HCT116 (cell line): ENCODE measurements around the gene CCT5. TPM values are rescaled to one million over a fixed set of nuclear protein-coding genes. Genes with fewer than 3 reads are reported as not detected.

ENCODE experiments used
- ATAC-seq: fragments of 200-7000 bp; cut with Tn5 transposase; 2 replicates; pipeline ENCODE4 v1.9.1; 2020; ENCODE audit warnings: mild to moderate bottlenecking, moderate library complexity
- BruUV-seq: library from RNA; stranded (reverse); fragments of 400-500 nt; replicated peaks from 2 replicates; lab custom pipeline; 2021; lab: Mats Ljungman, UMichigan
- CTCF ChIA-PET: fragments of 300-600 bp; sonication (Branson Sonifier 250); formaldehyde crosslinking; loops from one replicate; lab custom pipeline; 2021; ENCODE audit warnings: antibody characterized with exemption; lab: Charles Lee
- POLR2A ChIA-PET: fragments of 300-600, 350-600 bp; sonication (Branson Sonifier 250); formaldehyde crosslinking; loops from one replicate; lab custom pipeline; 2021; ENCODE audit warnings: antibody characterized with exemption; lab: Charles Lee
- RAD21 ChIA-PET, 2 experiments: fragments of 300-600 bp; sonication (Branson Sonifier 250); formaldehyde crosslinking; loops; one replicate each; lab custom pipeline; 2023; ENCODE audit warnings: low total read pairs in 2 of 2; ENCODE audit not compliant: uncharacterized antibody in 2 of 2, unreplicated experiment in 2 of 2, low non-redundant PET in 1 of 2; lab: Charles Lee
- DNase-seq: peaks from one replicate; pipeline ENCODE4 v3.0.0-alpha.2; 2010; ENCODE audit warnings: low read depth, low spot score
- H2AFZ ChIP-seq: fragments of 200-600 bp; shearing (Covaris generic), sonication (generic); 2 replicates; pipeline ENCODE4 v1.6.1; 2017; ENCODE audit warnings: low read depth, mixed run types, mixed read lengths, antibody characterized with exemption, low read length; ENCODE audit not compliant: poor library complexity, severe bottlenecking
- H3K27ac ChIP-seq: 2 replicates; pipeline ENCODE4 v1.5.1; 2012; ENCODE audit warnings: low read depth, low read length
- H3K27me3 ChIP-seq: fragments of 200-600 bp; sonication (generic); 2 replicates; pipeline ENCODE4 v1.6.1; 2016; ENCODE audit warnings: mixed run types, low read length, mixed read lengths; ENCODE audit not compliant: insufficient read depth
- H3K36me3 ChIP-seq, 2 experiments: fragments of 200-500 bp in 1 of 2; fragments of 200-600 bp in 1 of 2; sonication (Bioruptor generic) in 1 of 2; sonication (generic) in 1 of 2; 2 replicates each; pipeline versions ENCODE4 v1.5.1 to v1.6.1; 2014 to 2016; ENCODE audit warnings: low read length in 2 of 2, inconsistent platforms in 1 of 2, mixed read lengths in 1 of 2, mixed run types in 1 of 2; ENCODE audit not compliant: insufficient read depth in 2 of 2, control insufficient read depth in 1 of 2
- H3K4me1 ChIP-seq, 2 experiments: fragments of 200-600 bp in 1 of 2; sonication (generic) in 1 of 2; 2 replicates each; pipeline versions ENCODE4 v1.5.1 to v1.6.1; 2012 to 2017; ENCODE audit warnings: low read length in 2 of 2, inconsistent platforms in 1 of 2, mild to moderate bottlenecking in 1 of 2, mixed read lengths in 1 of 2, mixed run types in 1 of 2, moderate library complexity in 1 of 2; ENCODE audit not compliant: insufficient read depth in 2 of 2, control insufficient read depth in 1 of 2
- H3K4me2 ChIP-seq: fragments of 200-600 bp; sonication (generic); 2 replicates; pipeline ENCODE4 v1.6.1; 2017; ENCODE audit warnings: mixed run types, low read length, mixed read lengths
- H3K4me3 ChIP-seq, 2 experiments: fragments of 200-600 bp in 1 of 2; sonication (generic) in 1 of 2; replicated peaks in 1 of 2; 2 replicates each; pipeline ENCODE4 v1.5.1; 2011 to 2016; ENCODE audit warnings: low read length in 2 of 2, control low read depth in 1 of 2, low read depth in 1 of 2, mild to moderate bottlenecking in 1 of 2, mixed read lengths in 1 of 2, mixed run types in 1 of 2
- H3K79me2 ChIP-seq: fragments of 200-600 bp; sonication (generic); 2 replicates; pipeline ENCODE4 v1.6.1; 2017; ENCODE audit warnings: mild to moderate bottlenecking, mixed run types, low read length, moderate library complexity, mixed read lengths; ENCODE audit not compliant: insufficient read depth
- H3K9ac ChIP-seq: fragments of 200-600 bp; sonication (generic); 2 replicates; pipeline ENCODE4 v1.6.1; 2016; ENCODE audit warnings: low read length, mixed read lengths
- H3K9me2 ChIP-seq: fragments of 200-600 bp; sonication (generic), shearing (Covaris generic); 2 replicates; pipeline ENCODE4 v1.6.1; 2017; ENCODE audit warnings: mixed run types, mild to moderate bottlenecking, moderate library complexity; ENCODE audit not compliant: insufficient read depth
- H3K9me3 ChIP-seq, 2 experiments: fragments of 200-500 bp in 1 of 2; fragments of 200-600 bp in 1 of 2; sonication (Bioruptor generic) in 1 of 2; sonication (generic) in 1 of 2; 2 replicates each; pipeline ENCODE4 v1.6.1; 2014 to 2017; ENCODE audit warnings: low read length in 2 of 2, mixed read lengths in 2 of 2, inconsistent platforms in 1 of 2, low read depth in 1 of 2, mild to moderate bottlenecking in 1 of 2, mixed run types in 1 of 2, moderate library complexity in 1 of 2; ENCODE audit not compliant: control insufficient read depth in 1 of 2, insufficient read depth in 1 of 2
- H4K20me1 ChIP-seq: fragments of 200-600 bp; sonication (generic), shearing (Covaris generic); 2 replicates; pipeline ENCODE4 v1.6.1; 2017; ENCODE audit warnings: mixed run types, mild to moderate bottlenecking, moderate library complexity; ENCODE audit not compliant: insufficient read depth
- CBX3 ChIP-seq: IDR thresholded peaks from 2 replicates; pipeline ENCODE4 v1.6.1; 2012; ENCODE audit warnings: low read depth
- CEBPB ChIP-seq: IDR thresholded peaks from 2 replicates; pipeline ENCODE4 v1.6.1; 2012; ENCODE audit warnings: low read depth
- EGR1 ChIP-seq: IDR thresholded peaks from 2 replicates; pipeline ENCODE4 v1.6.1; 2012; ENCODE audit warnings: low read depth
- ELF1 ChIP-seq: IDR thresholded peaks from 2 replicates; pipeline ENCODE4 v1.6.1; 2012; ENCODE audit warnings: low read depth, borderline replicate concordance
- EZH2 ChIP-seq: fragments of 200-600 bp; sonication (generic); IDR thresholded peaks from 2 replicates; pipeline ENCODE4 v1.6.1; 2017; ENCODE audit warnings: antibody characterized with exemption, mixed run types
- EZH2phosphoT487 ChIP-seq: fragments of 200-600 bp; IDR thresholded peaks from 2 replicates; pipeline ENCODE4 v1.6.1; 2018; ENCODE audit warnings: antibody characterized with exemption, borderline replicate concordance
- JUND ChIP-seq: IDR thresholded peaks from 2 replicates; pipeline ENCODE4 v1.6.1; 2012
- POLR2A ChIP-seq: IDR thresholded peaks from 2 replicates; pipeline ENCODE4 v1.7.0; 2011; ENCODE audit warnings: borderline replicate concordance; ENCODE audit not compliant: insufficient read depth, insufficient read length; ENCODE audit errors: extremely low read depth
- POLR2AphosphoS5 ChIP-seq: IDR thresholded peaks from 2 replicates; pipeline ENCODE4 v1.6.1; 2011; ENCODE audit warnings: mild to moderate bottlenecking, low read depth, low read length, moderate library complexity
- RAD21 ChIP-seq: IDR thresholded peaks from 2 replicates; pipeline ENCODE4 v1.6.1; 2012; ENCODE audit warnings: low read depth, mild to moderate bottlenecking
- SIN3A ChIP-seq: IDR thresholded peaks from 2 replicates; pipeline ENCODE4 v1.6.1; 2012; ENCODE audit warnings: low read depth
- SP1 ChIP-seq: IDR thresholded peaks from 2 replicates; pipeline ENCODE4 v1.6.1; 2012; ENCODE audit warnings: low read depth
- SRF ChIP-seq: IDR thresholded peaks from 2 replicates; pipeline ENCODE4 v1.6.1; 2012; ENCODE audit warnings: low read depth
- TCF7L2 ChIP-seq: IDR thresholded peaks from 2 replicates; pipeline ENCODE4 v1.7.0; 2011; ENCODE audit warnings: borderline replicate concordance, inconsistent platforms; ENCODE audit not compliant: insufficient read depth, insufficient read length; ENCODE audit errors: extremely low read depth
- YY1 ChIP-seq: IDR thresholded peaks from 2 replicates; pipeline ENCODE4 v1.6.1; 2011; ENCODE audit warnings: low read length, low read depth, moderate library complexity, mild to moderate bottlenecking; ENCODE audit not compliant: insufficient replicate concordance; ENCODE audit errors: extremely low read depth
- ZBTB33 ChIP-seq: IDR thresholded peaks from 2 replicates; pipeline ENCODE4 v1.6.1; 2011; ENCODE audit warnings: mild to moderate bottlenecking, low read length, moderate library complexity; ENCODE audit not compliant: insufficient replicate concordance; ENCODE audit errors: extremely low read depth
- ZFX ChIP-seq: fragments of 450-650 bp; IDR thresholded peaks from 2 replicates; pipeline ENCODE4 v1.6.1; 2017
- ZNF274 ChIP-seq: fragments of 200-500 bp; sonication (Bioruptor generic); IDR thresholded peaks from 2 replicates; pipeline ENCODE4 v1.6.1; 2014; ENCODE audit warnings: mild to moderate bottlenecking, low read depth, low read length, inconsistent platforms
- intact Hi-C: fragments of 100-400 bp; cut with micrococcal nuclease; formaldehyde crosslinking; loops from 2 replicates; pipeline ENCODE4 v1.10.0; 2022
- total RNA-seq: library from RNA; stranded (reverse); gene quantifications from one replicate; pipeline ENCODE4 v1.2.1, GENCODE V29; 2021; ENCODE audit not compliant: unreplicated experiment
- TF ChIP-seq, protein P1 (sequence below): IDR thresholded peaks from 2 replicates; pipeline ENCODE4 v1.6.1; 2012
- TF ChIP-seq, protein P2 (sequence below): IDR thresholded peaks from 2 replicates; pipeline ENCODE4 v1.6.1; 2012

Gene CCT5
- total RNA-seq, 1 experiment from 2014 or later = 489 TPM

GRCh38 chr5:10303201-10303600 is 53.1 kb downstream of the CCT5 start:
- H2AFZ ChIP-seq = no peak overlapping the region
- ChIA-PET CTCF (interaction anchor here (0.9 kb wide), 1 partner anchor 61 kb away, joined by 3 read pairs; no protein-coding TSS in a partner anchor), POLR2A (interaction anchor here (1.4 kb wide), 1 partner anchor 50 kb away, joined by 4 read pairs; the partner anchor contains the start of gene MARCHF6), RAD21 (no interaction called here)
- H3K9ac ChIP-seq = no peak overlapping the region
- H3K9me2 ChIP-seq = no peaks in the 10 kb centered on the region
- ATAC-seq (no peak), DNase-seq (no peak)
- intact Hi-C loops = no loop called here
- H3K27ac ChIP-seq = no peak overlapping the region
- H3K9me3 ChIP-seq = no peaks in the 10 kb centered on the region
- TF ChIP-seq EZH2phosphoT487 = no peak
- no peak for TF ChIP-seq EZH2
- no peak for TF ChIP-seq SRF
- TF ChIP-seq ZNF274 = no peak
- TF ChIP-seq CEBPB = no peak
- no peak for TF ChIP-seq POLR2AphosphoS5
- TF ChIP-seq YY1 = no peak
- no peak for TF ChIP-seq JUND
- TF ChIP-seq SP1 = no peak
- no peak for TF ChIP-seq ZBTB33
- TF ChIP-seq SIN3A = no peak
- no peak for TF ChIP-seq EGR1
- TF ChIP-seq, protein P1, sequence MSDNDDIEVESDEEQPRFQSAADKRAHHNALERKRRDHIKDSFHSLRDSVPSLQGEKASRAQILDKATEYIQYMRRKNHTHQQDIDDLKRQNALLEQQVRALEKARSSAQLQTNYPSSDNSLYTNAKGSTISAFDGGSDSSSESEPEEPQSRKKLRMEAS = no peak
- TF ChIP-seq ZFX = no peak
- TF ChIP-seq POLR2A = no peak
- no peak for TF ChIP-seq ELF1
- TF ChIP-seq, protein P2, sequence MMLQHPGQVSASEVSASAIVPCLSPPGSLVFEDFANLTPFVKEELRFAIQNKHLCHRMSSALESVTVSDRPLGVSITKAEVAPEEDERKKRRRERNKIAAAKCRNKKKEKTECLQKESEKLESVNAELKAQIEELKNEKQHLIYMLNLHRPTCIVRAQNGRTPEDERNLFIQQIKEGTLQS = no peak
- TF ChIP-seq TCF7L2 = no peak
- no peak for TF ChIP-seq CBX3
- TF ChIP-seq RAD21 = no peak
- peaks cover 31% of the 10 kb centered on the region for H3K79me2 ChIP-seq
- H3K4me1 ChIP-seq = peaks cover 27 to 37% of the 10 kb centered on the region in 2 experiments
- H3K4me3 ChIP-seq = no peak overlapping the region
- no peaks in the 10 kb centered on the region for H3K36me3 ChIP-seq
- H3K4me2 ChIP-seq = no peak overlapping the region
- BruUV-seq = no TSS peak
- no peaks in the 10 kb centered on the region for H3K27me3 ChIP-seq
- no peaks in the 10 kb centered on the region for H4K20me1 ChIP-seq
